M059J (cell line): ENCODE measurements around the gene RSPH6A. TPM values are rescaled to one million over a fixed set of nuclear protein-coding genes. Genes with fewer than 3 reads are reported as not detected.

ENCODE experiments used
- DNase-seq: peaks from one replicate; pipeline ENCODE4 v3.0.0-alpha.2; 2012; ENCODE audit warnings: low read depth
- total RNA-seq: library from RNA; depleted of rRNA; stranded (reverse); fragments of >200 nt; shearing (Covaris generic); gene quantifications from 2 replicates; pipeline ENCODE4 v1.2.3, GENCODE V29; 2014

RSPH6A gene
- total RNA-seq, 1 experiment from 2014 or later = not detected

DNA sequence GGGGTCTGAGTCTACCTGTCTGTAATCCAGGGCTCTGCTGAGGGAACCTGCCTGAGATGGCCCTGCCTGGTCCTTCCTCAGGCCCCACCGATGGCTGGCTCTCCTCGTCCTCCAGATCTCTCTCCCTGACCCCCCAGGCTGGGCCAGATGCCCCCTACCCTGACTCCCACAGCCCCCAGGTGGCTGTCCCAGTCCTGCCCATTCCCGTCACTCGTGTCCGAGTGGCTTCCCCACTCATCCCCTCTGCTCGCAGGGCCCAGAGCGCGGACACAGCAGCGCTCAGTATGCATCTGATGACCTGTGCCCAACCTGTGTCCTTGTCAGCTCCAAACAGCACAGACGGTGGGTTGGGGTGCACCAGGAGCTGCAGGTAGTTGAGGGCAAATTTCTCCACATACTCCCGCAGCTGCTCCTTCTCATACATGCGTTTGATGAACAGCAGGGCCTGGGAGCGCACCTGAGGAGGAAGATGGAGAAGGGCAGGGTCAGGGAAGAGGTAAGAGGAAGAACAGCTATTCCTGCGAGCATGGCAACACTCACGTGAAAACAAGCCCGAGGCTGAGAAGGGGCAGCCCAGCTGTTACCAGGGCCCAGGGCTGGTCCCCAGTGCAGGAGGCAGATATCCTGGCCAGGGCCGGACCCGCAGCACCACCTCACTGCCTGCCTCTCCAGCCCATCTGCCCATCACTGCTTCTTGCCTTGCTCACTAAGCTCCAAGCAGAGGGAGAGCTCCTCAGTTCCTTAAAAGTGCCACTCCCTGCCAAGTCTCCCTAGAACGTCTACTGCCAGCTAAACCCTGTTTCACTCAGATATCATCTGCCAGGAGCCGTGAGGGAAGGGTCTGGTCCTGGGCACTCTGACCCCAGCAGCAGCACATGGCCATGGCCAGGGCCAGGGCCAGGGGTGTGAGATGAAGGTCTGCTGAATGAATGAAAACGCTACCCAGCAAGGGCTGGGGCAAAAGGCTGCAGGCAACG is 11.1 kb upstream of the RSPH6A start:
- DNase-seq = no peak

DNA sequence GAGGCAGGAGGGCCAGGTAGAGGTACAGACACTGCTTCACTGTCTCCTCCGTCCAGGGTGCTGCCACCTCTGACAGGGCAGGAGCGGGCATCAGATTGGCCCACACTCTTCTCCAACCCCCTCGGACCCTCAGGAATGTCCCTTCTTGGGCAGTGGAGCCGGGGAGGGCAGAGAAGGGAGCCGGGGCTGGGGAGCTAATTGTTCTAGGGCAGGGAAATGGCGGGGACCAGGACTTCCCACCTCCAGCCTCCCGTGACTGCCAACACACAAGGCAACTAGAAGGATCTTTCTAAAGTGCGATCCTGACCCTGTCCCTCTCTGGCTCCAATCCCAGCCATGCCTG is 10.1 kb upstream of the RSPH6A start:
- DNase-seq = no peak

DNA sequence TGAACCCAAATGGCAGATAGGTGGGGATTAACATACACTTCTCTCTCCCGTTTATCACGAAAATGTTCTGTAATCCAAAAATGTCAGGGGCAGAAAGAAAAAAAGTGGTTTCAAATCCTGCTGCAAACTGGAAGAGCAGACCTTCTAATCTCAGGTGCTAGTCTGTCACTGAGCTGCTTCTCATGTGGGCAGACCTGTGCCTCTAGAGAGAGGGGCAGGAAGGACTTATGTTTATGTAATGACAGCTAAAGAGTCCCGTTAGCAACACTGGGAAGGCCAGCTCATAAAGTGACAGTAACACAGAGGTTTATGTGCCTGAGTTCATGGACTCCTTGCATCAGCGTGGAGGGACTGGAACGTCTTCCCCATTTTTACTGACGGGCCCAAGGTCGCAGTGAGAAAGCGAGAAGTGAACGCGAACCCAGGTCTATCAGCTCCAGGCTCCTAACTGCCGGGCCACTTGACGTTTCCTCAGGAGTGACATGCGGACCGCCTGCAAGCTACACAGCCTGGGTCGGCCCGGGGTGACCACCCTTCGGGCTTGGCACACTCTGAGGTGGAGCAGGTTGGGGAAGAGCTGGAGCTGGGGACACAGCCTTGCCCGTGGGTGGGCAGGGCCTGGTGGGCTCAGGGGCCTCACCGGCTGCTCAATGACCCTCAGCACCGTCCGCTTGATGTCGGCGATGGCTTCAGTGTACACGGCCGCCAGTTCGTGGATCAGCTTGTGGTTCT is 9.6 kb upstream of the RSPH6A start:
- no peak for DNase-seq

DNA sequence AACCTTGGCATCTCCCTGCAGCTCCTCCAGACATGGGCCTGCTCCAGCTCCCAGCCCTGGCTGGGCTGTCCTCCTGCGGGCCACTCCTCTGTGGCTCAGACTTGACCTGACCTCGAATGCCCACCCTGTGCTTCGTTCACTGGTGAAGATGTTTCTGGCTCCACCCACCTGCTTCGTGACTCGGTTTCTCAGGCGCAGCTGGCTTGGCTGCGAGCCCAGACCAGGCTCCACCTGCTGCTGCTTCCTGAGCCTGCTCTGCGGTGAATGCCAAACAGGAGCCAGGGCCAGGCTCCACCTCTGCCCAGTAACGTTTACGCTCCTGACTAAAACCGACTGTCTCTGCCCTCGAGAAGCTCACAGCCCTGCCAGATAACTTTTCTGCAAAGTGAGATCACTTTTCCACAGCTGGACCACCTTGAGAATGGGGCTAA is 8.9 kb upstream of the RSPH6A start:
- DNase-seq = no peak

DNA sequence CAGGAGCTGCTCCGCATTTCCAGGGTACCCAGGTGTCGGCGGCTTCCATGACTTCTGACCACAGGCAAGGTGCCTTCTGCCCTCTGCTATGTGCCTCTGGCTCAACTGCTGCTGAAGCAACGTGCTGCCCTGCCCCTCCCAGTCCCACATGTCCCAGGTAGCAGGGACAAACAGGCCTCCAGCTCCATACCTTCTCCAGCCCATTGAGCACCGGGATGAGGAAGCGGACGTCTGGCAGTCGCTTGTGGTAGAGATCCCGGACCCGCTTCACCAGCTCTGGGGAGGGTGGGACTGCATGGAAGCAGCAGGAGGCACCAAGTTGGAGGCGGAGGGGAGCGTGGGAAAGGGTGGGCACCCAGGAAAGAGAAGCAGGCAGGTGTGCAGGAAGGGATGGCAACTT is 8.1 kb upstream of the RSPH6A start:
- DNase-seq = no peak

DNA sequence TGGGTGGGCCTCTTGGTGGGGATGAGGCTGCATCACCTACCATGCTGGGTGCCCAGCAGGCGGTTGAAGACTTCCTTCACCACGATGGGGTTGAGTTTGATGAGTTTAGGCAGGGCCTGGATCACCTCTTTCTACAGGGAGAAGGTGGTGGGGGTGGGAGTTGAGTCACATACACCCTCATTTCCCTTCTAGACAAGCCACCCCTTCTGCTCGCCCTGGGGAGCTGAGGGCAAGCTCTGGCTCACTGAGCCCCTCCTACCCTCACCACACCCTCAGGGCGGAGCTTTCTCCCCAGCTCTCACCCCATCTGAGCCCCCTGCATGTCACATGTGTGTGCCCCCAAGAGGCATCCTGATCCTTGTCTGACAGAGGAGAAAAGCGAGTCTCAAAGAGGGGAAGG is 7.6 kb upstream of the RSPH6A start:
- DNase-seq = no peak

DNA sequence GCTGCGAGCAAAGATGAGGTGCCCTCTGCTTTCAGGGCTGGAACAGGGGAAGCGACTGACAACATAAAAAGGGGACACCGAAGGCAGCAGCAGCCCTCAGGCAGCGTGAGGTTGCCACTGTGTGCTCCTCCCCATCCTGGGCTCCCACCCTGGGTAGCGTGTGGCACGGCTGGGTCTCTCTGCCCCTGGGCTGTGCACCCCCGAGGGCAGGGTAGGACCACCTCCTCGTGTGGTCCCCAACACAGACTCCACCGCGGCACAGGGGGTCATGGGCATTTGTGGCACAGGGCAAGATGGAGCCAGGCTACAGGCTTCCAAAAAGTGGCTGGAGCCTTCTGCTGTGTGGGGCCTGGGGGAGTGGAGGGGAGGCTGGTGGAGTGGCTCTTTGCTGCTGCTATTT is 6.5 kb upstream of the RSPH6A start:
- no peak for DNase-seq

DNA sequence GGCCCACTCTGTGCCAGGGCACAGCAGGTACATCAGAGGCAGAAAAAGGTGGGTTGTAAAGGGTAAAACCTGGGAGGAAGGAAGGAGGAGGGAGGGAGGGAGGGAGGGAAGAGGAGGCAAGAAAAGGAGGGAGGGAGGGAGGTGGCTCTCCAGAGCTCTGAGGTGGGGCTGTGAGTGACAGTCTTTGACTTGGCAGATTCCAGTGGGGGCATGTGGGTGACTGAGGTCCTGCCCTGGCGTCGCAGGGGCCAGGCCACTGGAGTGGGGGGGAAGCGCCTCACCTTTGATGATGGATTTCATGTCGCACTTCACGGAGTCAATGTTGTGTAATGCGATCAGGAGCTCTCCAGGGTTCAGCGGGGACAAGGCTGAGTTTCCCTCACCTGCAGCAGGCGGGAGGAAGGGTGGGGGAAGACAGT is 6.0 kb upstream of the RSPH6A start:
- DNase-seq = no peak

DNA sequence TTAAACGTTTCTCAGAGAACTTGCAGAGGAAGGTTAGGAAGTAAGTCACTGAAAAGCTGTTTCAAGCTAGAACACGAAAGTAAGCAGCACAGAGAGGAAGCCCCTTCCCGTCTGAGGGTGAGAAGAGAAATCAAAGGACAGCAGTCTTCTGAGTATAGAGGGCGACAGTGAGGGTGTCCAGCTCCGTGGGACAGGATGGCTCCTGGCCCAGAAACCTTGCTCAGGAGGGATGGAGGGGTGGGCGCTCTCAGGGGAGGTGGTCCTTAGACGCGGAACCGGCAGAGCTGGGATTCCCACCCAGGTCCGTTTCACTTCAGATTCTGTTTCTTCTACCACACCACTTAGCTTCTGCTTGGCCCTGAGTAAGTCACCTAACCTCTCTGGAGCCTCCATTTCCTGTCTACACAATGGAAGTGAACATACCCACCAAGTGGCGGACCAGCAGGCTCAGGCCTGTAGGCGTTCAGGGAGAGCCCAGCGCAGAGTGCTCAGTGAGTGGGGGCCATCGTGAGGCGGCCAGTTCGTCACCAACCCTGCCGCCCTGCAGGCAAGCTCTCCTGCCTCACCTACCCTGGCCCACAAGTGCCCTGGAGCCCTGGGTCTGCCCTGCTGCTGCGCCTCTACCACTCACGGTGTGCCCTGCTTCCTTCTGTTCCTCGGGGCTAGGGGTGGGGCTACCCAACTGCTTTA is 5.5 kb upstream of the RSPH6A start:
- DNase-seq = no peak

DNA sequence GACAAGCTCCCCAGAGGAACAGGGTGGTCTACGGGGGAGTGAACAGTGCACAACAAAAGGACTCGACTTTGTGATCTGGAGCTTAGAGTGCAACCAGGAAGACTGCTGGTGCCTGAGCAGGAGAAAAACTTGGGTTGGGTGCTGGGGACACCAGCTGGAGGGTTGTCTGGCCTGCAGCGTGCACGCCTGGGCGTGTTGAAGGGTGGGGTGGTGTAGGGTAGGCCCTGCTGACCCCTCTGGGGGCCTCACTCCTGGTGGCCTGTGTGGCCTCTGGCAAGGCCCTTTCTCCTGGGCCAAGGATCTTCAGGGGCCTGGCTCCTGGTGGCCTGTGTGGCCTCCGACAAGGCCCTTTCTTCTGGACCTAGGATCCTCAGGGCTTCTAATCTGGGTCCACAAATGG is 4.7 kb upstream of the RSPH6A start:
- DNase-seq = no peak

DNA sequence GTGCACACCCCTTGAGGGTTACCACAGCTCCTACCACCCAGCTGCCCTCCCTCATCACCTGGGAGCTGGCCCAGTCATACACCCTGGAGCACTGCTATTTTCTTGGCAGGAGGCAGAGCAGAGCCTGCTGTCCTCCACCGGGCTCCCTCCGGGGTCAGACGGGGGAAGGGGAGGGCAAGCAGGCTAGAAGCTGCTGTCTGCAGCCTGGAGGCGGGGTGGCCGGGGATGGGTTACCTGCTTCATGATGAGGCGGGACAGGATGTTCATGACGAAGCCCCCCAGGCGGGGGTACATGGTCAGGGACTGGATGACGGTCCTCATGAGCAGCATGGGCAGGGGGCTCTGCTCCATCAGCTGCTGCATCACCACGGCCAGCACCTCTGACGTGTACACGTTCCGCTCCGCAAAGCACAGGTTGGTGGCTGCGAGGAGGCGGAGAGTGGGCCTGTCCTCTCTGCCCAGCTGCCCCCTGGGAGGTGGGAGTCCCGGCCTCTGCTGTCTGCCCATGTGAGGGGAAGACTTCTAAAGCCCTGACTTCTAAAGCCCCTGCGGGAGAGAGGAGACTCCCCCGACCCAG is 2.7 kb upstream of the RSPH6A start:
- peak; percentile 70 for DNase-seq

DNA sequence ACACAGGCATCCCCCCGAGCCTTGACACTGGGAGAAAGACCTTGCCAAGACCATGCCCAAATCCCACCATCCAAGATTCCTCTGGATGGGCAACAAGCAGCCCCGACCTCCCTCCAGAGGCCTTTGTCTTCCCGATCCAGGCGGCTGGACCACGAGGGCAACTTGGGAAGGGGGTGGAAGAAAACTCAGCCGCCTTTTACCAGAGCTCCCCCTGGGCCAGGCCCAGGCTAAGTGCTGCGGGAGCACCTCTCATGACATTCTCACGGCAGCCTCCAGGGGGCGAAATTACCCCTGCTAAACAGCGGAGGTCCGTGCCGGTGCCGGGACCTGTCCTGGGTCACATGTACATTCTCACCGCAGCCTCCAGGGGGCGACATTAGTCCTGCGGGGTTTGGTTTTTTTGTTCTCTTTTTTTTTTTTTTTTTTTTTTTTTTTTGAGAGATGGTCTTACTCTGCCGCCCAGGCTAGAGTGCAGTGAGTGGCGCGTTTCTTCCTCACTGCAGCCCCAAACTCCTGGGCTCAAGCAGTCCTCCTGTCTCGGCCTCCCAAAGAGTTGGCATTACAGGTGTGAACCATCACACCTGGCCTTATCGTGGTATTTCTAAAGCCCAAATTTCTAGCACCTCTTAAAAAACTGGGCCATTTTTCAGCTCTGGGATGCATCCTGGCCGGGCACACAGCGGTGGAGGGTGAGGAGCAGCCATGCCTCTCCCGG is 2.1 kb upstream of the RSPH6A start:
- peak; percentile 87 for DNase-seq

DNA sequence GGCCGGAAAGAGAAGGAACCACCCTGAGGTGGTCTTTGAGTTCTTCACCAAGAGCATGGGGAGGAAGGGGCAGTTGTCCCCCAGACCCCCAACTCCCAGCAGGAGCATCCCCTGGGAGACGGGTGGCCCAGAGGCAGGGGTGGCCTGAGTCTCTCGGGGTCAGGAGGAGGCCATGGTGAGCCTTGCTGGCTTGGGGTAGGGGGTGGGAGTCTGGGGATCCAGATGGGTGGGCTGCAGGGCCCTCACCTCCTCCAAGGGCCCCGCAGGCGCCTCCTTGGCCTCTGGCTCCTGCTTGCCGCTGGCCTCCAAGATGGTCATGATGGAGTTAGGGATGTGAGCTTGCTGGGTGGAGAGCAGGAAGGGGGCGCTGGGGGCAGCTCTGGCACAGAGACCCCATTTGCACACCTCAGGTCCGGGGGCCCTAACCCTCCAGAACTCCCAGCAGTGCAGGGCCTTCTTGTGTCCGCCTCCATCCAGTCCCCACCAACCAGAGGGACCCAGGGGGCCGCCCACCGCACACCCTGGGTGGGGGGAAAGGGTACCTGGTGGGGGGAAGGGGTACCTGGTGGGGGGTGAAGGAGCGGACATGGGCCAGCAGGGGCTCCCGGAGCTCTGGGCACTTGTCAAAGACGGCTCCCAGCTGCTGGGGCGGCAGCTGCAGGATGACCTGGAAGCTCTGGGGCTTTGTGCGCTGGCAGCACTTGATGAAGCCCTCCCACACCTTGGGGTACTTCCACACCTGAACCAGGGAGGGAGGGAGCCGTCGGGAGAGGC is 1.3 kb upstream of the RSPH6A start:
- no peak for DNase-seq

DNA sequence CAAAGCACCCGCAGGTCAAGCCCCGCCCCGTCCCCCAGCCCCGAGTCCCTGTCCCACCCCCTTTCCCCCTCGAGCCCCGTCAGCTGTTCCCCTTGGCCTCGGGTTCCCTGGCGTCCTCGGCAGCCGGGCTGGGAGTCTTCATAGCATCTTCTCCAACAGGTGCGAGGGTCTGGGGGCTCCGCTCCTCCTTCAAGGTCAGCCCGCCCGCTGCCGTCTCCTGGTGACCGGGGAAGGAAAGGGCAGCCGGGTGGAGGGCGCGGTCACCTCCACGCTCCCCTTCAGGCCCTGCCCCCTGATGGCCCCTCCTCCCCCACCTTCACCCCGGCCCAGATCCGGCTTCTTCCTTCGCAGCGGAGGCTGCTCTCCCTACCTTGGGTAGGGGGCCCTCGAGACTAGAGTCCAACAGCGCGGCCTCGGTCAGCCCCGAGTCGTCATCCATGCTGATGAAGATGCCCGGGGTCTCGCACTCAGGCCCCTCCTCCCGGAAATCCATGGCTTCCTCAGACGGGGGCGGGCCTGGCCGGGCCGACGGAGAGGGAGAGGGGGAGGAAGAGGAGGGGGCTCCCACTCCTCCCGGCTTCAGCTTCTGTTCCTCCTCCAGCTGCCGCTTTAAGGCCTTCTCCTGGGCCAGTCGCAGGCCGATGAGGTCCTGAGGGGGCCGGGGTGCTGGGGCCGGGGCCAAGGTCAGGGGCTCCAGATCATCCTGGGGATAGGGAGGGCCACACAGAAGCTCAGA is 541 bp upstream of the RSPH6A start:
- DNase-seq = no peak

DNA sequence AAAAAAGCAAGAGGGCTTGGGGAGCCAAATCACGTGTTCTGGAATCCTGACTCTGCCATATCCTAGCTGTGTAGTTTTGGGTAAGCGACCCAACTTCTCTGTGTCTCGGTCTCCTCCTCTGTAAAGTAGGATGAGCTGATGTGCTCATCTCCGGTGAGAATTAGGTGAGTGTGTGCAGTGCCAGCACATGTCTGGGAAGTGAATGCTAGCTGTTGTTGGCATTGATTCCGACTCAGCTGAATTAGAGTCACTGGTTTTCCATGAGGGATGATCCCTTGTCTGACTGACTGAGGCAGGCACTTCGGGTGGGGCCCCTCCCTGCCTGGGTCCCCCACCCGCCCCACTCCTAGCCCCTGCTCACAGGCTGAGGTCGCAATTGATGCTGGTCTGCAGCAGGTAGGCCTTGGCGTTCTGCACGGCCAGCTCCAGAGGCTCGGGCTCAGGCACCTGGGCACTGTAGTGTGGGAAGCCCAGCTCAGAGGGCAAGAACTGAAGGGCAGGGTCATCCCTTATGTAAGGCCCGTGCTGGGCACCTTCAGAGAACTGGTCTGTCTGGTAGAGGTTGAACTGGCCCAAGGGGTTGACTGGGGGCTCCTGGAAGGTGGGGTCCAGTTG is 835 bp downstream of the RSPH6A start:
- DNase-seq = no peak

DNA sequence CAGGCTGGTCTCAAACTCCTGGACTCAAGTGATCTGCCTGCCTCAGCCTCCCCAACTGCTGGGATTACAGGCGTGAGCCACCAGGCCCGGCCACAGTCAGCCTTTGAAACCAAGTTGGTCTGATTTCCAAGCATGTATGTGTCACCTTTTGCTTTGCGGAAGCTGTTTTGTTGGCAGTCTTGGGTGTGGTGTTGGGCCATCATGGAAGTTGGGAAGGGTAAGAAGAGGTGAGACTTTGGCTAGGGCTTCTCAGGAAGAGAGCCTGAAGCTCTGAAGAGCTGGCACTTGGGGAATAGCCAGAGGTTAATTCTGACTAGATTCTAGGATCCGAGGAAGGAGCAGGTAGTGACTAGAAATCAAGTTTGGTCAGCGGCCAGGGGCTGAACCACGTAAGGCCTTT is 2.8 kb downstream of the RSPH6A start:
- peak; percentile 34 for DNase-seq

DNA sequence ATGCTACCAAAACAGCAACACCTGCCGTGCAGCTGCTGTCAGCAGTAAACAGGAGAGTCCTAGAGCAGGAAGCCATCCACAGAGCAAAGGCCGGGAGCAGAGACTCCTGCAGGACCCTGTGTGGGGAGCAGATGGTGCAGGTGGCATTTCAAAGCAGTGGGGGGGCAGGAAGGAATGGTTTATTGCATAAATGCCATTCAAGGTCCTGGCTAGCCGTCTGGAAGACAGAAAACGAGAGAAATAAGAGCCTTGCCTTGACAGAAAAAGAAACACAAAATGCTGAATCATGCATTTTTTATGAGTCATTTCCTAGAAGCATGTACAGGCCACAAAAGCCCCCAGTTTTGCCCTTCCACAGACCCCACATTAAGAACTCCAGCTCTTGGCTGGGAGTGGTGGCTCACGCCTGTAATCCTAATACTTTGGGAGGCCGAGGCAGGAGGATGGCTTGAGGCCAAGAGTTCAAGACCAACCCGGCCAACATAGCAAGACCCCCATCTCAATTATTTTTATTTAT is 5.4 kb downstream of the RSPH6A start:
- DNase-seq = peak; percentile 86

DNA sequence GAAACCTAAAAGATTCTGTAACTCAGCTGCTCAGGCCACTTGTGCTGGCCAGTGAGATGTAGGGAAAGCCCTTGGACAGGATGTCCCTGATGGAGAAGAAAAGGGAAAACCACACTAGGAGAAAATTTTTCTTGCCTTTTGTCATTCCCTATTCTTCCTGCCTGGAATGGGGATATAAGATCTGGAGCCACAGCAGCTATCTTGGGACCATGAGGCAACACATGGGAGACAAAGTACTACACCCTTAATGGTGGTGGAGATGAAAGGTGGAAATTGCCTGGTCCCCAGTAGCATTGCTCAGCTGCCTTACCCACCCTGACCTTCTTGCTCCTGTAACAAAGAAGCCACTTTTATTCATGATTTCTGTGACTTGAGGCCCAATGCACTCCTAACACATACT is 9.4 kb downstream of the RSPH6A start:
- DNase-seq = no peak

DNA sequence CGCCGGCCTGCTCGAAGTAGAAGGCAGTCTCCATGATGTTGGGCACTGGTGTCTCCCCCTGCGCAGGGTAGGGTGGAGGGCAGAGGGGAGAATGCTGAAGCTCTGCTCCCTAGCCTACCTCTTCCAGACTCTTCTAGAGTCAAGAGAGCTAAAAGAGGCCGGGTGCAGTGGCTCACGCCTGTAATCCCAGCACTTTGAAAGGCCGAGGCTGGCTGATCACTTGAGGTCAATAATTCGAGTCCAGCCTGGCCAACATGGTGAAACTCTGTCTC is 10.2 kb downstream of the RSPH6A start:
- DNase-seq = no peak
